Measurements from ENCODE around the gene NXF1. TPM values are rescaled to one million over a fixed set of nuclear protein-coding genes. Genes with fewer than 3 reads are reported as not detected.

The NXF1 gene
- total and polyA plus RNA-seq, 2 of the 13 experiments (the other 11 are each of a cell fraction or from before 2014, with no cell fraction given) = 30.4 to 30.9 TPM

DNA sequence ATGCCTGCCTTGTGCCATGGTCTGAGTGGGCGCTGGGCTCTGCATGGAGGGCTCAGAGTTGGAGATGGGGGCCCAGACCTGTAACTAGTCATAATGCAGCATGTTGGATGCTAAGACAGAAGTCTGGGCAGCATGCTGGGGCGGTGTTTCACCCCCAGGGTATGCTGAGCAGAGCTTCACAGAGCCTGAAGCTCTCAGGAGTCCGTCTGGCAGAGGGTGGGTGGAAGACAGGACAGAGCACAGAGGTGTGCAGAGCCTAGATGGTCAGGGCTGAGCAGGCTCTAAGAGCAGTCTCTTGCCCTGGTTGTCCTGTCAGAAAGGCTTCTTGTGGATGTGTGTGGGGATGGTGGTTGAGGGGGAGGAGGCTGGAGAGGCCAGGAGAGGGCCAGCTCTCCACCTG is 26.8 kb downstream of the NXF1 start:
- Histone ChIP-seq H4K20me1 (ENCODE audit: insufficient read depth, low read length) (no peaks in the 10 kb centered on the region), H3K36me3 (replicated peaks in 1 of 2; ENCODE audit: control insufficient read depth in 1 of 2, insufficient read depth in 2 of 2, low read length in 2 of 2) (peaks cover 18 to 45% of the 10 kb centered on the region in 2 experiments), H2AFZ (ENCODE audit: low read length) (no peak overlapping the region), H3K4me1 (ENCODE audit: insufficient read depth, low read length) (no peaks in the 10 kb centered on the region), H3K4me2 (ENCODE audit: low read depth, low read length) (no peak overlapping the region), H3K79me2 (ENCODE audit: insufficient read depth, low read length) (peaks cover 4% of the 10 kb centered on the region), H3K9ac (ENCODE audit: insufficient read depth, low read depth, low read length) (no peak overlapping the region), H3K27me3 (ENCODE audit: control insufficient read depth in 1 of 2, insufficient read depth in 2 of 2, low read length in 2 of 2) (no peaks in the 10 kb centered on the region), H3K9me3 (ENCODE audit: low read length) (no peaks in the 10 kb centered on the region), H3K4me3 (replicated peaks in 1 of 3; ENCODE audit: insufficient read depth in 1 of 3, low read depth in 2 of 3, low read length in 3 of 3) (no peak overlapping the region), H3K27ac (ENCODE audit: extremely low read length, insufficient read depth, low read length) (no peak overlapping the region)
- in situ Hi-C loops (cut with HindIII; ENCODE audit: extremely low pct_ligation_motif_present, low pct_unique_long_range_greater_than_20kb) (no loop called here), intact Hi-C loops (cut with micrococcal nuclease; ENCODE audit: unreplicated experiment) (no loop called here)
- POLR2A ChIA-PET = no interaction called here
- 92% methylated on average over 2 of the region's 3 CpGs for WGBS (ENCODE audit: low lambda C conversion rate)
- FAIRE-seq (no peak), DNase-seq (ENCODE audit: low spot score) (no peak), ATAC-seq (no peak; the same call in 2 of the 3 replicates)
- no TSS peak for BruUV-seq (replicated peaks)
- CTCF ChIA-PET (ENCODE audit: low intra/inter-chr PET ratio, low total read pairs) = no interaction called here
- no peak for TF ChIP-seq KAT8 (CRISPR knock-in tag; IDR thresholded peaks at IDR 0.05)
- TF ChIP-seq, protein P1, sequence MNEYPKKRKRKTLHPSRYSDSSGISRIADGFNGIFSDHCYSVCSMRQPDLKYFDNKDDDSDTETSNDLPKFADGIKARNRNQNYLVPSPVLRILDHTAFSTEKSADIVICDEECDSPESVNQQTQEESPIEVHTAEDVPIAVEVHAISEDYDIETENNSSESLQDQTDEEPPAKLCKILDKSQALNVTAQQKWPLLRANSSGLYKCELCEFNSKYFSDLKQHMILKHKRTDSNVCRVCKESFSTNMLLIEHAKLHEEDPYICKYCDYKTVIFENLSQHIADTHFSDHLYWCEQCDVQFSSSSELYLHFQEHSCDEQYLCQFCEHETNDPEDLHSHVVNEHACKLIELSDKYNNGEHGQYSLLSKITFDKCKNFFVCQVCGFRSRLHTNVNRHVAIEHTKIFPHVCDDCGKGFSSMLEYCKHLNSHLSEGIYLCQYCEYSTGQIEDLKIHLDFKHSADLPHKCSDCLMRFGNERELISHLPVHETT (CRISPR knock-in tag; conservative IDR thresholded peaks at IDR 0.05) = no peak
- no peak for TF ChIP-seq ZNF850 (CRISPR knock-in tag; conservative IDR thresholded peaks at IDR 0.05)
- no peak for TF ChIP-seq FLYWCH1 (CRISPR knock-in tag; IDR thresholded peaks at IDR 0.05)
- TF ChIP-seq BRCA1 (CRISPR knock-in tag; IDR thresholded peaks at IDR 0.05) = no peak
- no peak for TF ChIP-seq MYC (CRISPR knock-in tag; IDR thresholded peaks at IDR 0.05; ENCODE audit: borderline replicate concordance)
- TF ChIP-seq SIN3B (IDR thresholded peaks at IDR 0.05; ENCODE audit: low read length) = no peak
- TF ChIP-seq, protein P2, sequence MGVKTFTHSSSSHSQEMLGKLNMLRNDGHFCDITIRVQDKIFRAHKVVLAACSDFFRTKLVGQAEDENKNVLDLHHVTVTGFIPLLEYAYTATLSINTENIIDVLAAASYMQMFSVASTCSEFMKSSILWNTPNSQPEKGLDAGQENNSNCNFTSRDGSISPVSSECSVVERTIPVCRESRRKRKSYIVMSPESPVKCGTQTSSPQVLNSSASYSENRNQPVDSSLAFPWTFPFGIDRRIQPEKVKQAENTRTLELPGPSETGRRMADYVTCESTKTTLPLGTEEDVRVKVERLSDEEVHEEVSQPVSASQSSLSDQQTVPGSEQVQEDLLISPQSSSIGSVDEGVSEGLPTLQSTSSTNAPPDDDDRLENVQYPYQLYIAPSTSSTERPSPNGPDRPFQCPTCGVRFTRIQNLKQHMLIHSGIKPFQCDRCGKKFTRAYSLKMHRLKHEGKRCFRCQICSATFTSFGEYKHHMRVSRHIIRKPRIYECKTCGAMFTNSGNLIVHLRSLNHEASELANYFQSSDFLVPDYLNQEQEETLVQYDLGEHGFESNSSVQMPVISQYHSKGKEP (CRISPR knock-in tag; IDR thresholded peaks at IDR 0.05) = no peak
- TF ChIP-seq, protein P3, sequence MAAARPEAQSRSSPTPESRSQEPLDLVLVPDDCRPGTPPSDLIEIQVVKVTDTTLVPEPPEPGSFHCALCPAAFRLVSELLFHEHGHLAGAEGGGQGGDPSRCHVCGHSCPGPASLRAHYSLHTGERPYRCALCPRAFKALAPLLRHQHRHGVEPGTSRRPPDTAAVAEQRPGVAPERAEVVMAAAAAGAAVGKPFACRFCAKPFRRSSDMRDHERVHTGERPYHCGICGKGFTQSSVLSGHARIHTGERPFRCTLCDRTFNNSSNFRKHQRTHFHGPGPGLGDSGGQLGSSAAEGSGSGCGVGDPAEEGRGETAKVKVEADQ (CRISPR knock-in tag; IDR thresholded peaks at IDR 0.05; ENCODE audit: borderline replicate concordance) = no peak
- no peak for TF ChIP-seq ZC3H4 (CRISPR knock-in tag; IDR thresholded peaks at IDR 0.05; ENCODE audit: borderline replicate concordance)
- TF ChIP-seq, protein P4, sequence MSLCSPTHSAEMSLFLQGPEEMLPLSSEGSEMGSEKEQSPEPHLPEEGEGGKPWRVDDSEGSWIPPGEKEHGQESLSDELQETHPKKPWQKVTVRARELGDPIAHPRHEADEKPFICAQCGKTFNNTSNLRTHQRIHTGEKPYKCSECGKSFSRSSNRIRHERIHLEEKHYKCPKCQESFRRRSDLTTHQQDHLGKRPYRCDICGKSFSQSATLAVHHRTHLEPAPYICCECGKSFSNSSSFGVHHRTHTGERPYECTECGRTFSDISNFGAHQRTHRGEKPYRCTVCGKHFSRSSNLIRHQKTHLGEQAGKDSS (CRISPR knock-in tag; IDR thresholded peaks at IDR 0.05; ENCODE audit: borderline replicate concordance, low read depth) = no peak
- TF ChIP-seq, protein P5, sequence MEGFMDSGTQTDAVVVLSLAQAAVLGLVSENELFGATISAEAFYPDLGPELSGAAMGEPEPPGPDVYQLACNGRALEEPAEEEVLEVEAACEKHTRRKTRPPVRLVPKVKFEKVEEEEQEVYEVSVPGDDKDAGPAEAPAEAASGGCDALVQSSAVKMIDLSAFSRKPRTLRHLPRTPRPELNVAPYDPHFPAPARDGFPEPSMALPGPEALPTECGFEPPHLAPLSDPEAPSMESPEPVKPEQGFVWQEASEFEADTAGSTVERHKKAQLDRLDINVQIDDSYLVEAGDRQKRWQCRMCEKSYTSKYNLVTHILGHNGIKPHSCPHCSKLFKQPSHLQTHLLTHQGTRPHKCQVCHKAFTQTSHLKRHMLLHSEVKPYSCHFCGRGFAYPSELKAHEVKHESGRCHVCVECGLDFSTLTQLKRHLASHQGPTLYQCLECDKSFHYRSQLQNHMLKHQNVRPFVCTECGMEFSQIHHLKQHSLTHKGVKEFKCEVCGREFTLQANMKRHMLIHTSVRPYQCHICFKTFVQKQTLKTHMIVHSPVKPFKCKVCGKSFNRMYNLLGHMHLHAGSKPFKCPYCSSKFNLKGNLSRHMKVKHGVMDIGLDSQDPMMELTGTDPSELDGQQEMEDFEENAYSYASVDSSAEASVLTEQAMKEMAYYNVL (CRISPR knock-in tag; IDR thresholded peaks at IDR 0.05; ENCODE audit: borderline replicate concordance) = no peak
- no peak for TF ChIP-seq HMG20B (CRISPR knock-in tag; conservative IDR thresholded peaks at IDR 0.05)
- TF ChIP-seq ZNF589 (CRISPR knock-in tag; conservative IDR thresholded peaks at IDR 0.05) = no peak
- no peak for TF ChIP-seq ZNF557 (CRISPR knock-in tag; IDR thresholded peaks at IDR 0.05)
- TF ChIP-seq ZBTB20 (CRISPR knock-in tag; IDR thresholded peaks at IDR 0.05; ENCODE audit: borderline replicate concordance, low read depth) = no peak
- TF ChIP-seq ZNF274 (CRISPR knock-in tag; IDR thresholded peaks at IDR 0.05) = no peak
- no peak for TF ChIP-seq STAT5B (CRISPR knock-in tag; IDR thresholded peaks at IDR 0.05)
